A549 (cell line): ENCODE results near the gene CHP2. TPM values are rescaled to one million over a fixed set of nuclear protein-coding genes. Genes with fewer than 3 reads are reported as not detected.
A peak's percentile ranks its signal among the peaks of the same experiment; 100 is the strongest.

Source experiments
- ATAC-seq, 2 experiments: fragments of 200-7000 bp in 1 of 2; fragments of >200 bp in 1 of 2; cut with Nextera tagmentation in 1 of 2; cut with Tn5 transposase in 1 of 2; 3 replicates each; pipeline versions ENCODE4 v1.8.0 to v1.9.1; 2018 to 2020; ENCODE audit warnings: mild to moderate bottlenecking in 1 of 2, moderate library complexity in 1 of 2
- CTCF ChIA-PET: fragments of 300-600 bp; sonication (Branson Sonifier 250); formaldehyde crosslinking; extraction: SDS; loops from one replicate; lab custom pipeline; 2021; ENCODE audit warnings: antibody characterized with exemption, inconsistent platforms; lab: Yijun Ruan, JAX
- POLR2A ChIA-PET: fragments of 350-600 bp; formaldehyde crosslinking; extraction: SDS; loops from one replicate; lab custom pipeline; 2021; ENCODE audit warnings: antibody characterized with exemption, inconsistent platforms; lab: Yijun Ruan, JAX
- DNase-seq, 2 experiments: peaks; one replicate each; pipeline versions ENCODE4 v3.0.0 to v3.0.0-alpha.2; 2011 to 2016; ENCODE audit warnings: low read depth in 1 of 2, low spot score in 1 of 2
- FAIRE-seq: peaks from 2 replicates; lab custom pipeline; 2011; peaks lifted over from hg19 to GRCh38; lab: Jason Lieb, UNC
- H3K27ac ChIP-seq, 2 experiments: fragments of >200 bp; sonication (Bioruptor Twin); formaldehyde crosslinking; 3 replicates each; pipeline ENCODE4 v1.5.1; 2016 to 2017
- H3K4me1 ChIP-seq: fragments of >200 bp; sonication (Bioruptor Twin); formaldehyde crosslinking; 3 replicates; pipeline ENCODE4 v1.6.1; 2016
- H3K4me2 ChIP-seq: fragments of >200 bp; sonication (Bioruptor Twin); formaldehyde crosslinking; 3 replicates; pipeline ENCODE4 v1.6.1; 2016
- H3K4me3 ChIP-seq: fragments of >200 bp; sonication (Bioruptor Twin); formaldehyde crosslinking; 3 replicates; pipeline ENCODE4 v1.5.1; 2016
- H3K9me3 ChIP-seq: fragments of >200 bp; sonication (Bioruptor Twin); formaldehyde crosslinking; 3 replicates; pipeline ENCODE4 v1.6.1; 2016
- BHLHE40 ChIP-seq: IDR thresholded peaks from 2 replicates; pipeline ENCODE4 v1.6.1; 2012; ENCODE audit warnings: low read depth, low read length, inconsistent platforms
- CBX8 ChIP-seq: fragments of 200-600 bp; sonication (generic); IDR thresholded peaks from 2 replicates; pipeline ENCODE4 v1.6.1; 2016
- CEBPB ChIP-seq, 2 experiments: fragments of >200 bp in 1 of 2; sonication (Bioruptor Twin) in 1 of 2; formaldehyde crosslinking in 1 of 2; IDR thresholded peaks; 2 replicates each; pipeline ENCODE4 v1.6.1; 2012 to 2016
- CTCF ChIP-seq: fragments of >200 bp; sonication (Bioruptor Twin); formaldehyde crosslinking; IDR thresholded peaks from 3 replicates; pipeline ENCODE4 v1.5.1; 2016
- EP300 ChIP-seq, 2 experiments: fragments of >200 bp; sonication (Bioruptor Twin); formaldehyde crosslinking; IDR thresholded peaks; 2 replicates in 1 of 2; 3 replicates in 1 of 2; pipeline ENCODE4 v1.6.1; 2016 to 2017
- ESRRA ChIP-seq: fragments of 150-350 bp; IDR thresholded peaks from 2 replicates; pipeline ENCODE4 v1.6.1; 2014; ENCODE audit warnings: mild to moderate bottlenecking, low read length, borderline replicate concordance
- FOSB ChIP-seq: fragments of 250-450 bp; sonication (Bioruptor Pico); IDR thresholded peaks from 2 replicates; pipeline ENCODE4 v1.5.0; 2020; ENCODE audit warnings: mild to moderate bottlenecking, moderate library complexity
- FOXS1 ChIP-seq: fragments of 250-450 bp; sonication (Bioruptor Pico); IDR thresholded peaks from 2 replicates; pipeline ENCODE4 v1.5.0; 2020; ENCODE audit warnings: mild to moderate bottlenecking, moderate library complexity
- GATA3 ChIP-seq: IDR thresholded peaks from 2 replicates; pipeline ENCODE4 v1.6.1; 2012; ENCODE audit warnings: borderline replicate concordance
- HDAC2 ChIP-seq: fragments of 200-600 bp; sonication (generic); IDR thresholded peaks from 2 replicates; pipeline ENCODE4 v1.6.1; 2016
- HEYL ChIP-seq: fragments of 250-450 bp; sonication (Bioruptor Pico); IDR thresholded peaks from 2 replicates; pipeline ENCODE4 v1.8.0; 2021; ENCODE audit warnings: mild to moderate bottlenecking, moderate library complexity
- HOXB13 ChIP-seq: fragments of 250-450 bp; sonication (Bioruptor Pico); IDR thresholded peaks from 2 replicates; pipeline ENCODE4 v1.5.0; 2020; ENCODE audit warnings: low read depth, mild to moderate bottlenecking, moderate library complexity
- JUNB ChIP-seq: fragments of >200 bp; sonication (Bioruptor Twin); formaldehyde crosslinking; IDR thresholded peaks from 2 replicates; pipeline ENCODE4 v1.6.1; 2016
- KDM5A ChIP-seq: fragments of 200-600 bp; sonication (generic); IDR thresholded peaks from 2 replicates; pipeline ENCODE4 v1.6.1; 2016; ENCODE audit warnings: antibody characterized with exemption, mild to moderate bottlenecking
- MAX ChIP-seq: IDR thresholded peaks from 2 replicates; pipeline ENCODE4 v1.6.1; 2012
- NFE2L2 ChIP-seq: fragments of 150-350 bp; conservative IDR thresholded peaks from 2 replicates; pipeline ENCODE4 v1.6.1; 2014; ENCODE audit warnings: low read length
- NR3C1 ChIP-seq: fragments of >200 bp; sonication (Bioruptor Twin); formaldehyde crosslinking; IDR thresholded peaks from 3 replicates; pipeline ENCODE4 v1.6.1; 2017
- POLR2A ChIP-seq: IDR thresholded peaks from 2 replicates; pipeline ENCODE4 v1.6.1; 2012; ENCODE audit warnings: mild to moderate bottlenecking, low read length
- RAD21 ChIP-seq, 2 experiments: fragments of >200 bp in 1 of 2; sonication (Bioruptor Twin) in 1 of 2; formaldehyde crosslinking in 1 of 2; IDR thresholded peaks in 1 of 2; conservative IDR thresholded peaks in 1 of 2; 2 replicates in 1 of 2; 3 replicates in 1 of 2; pipeline ENCODE4 v1.6.1; 2012 to 2018; ENCODE audit warnings: inconsistent platforms in 1 of 2
- RARB ChIP-seq: fragments of 250-450 bp; sonication (Bioruptor Pico); IDR thresholded peaks from 2 replicates; pipeline ENCODE4 v1.8.0; 2021; ENCODE audit warnings: mild to moderate bottlenecking, moderate library complexity
- RCOR1 ChIP-seq: fragments of 150-350 bp; IDR thresholded peaks from 2 replicates; pipeline ENCODE4 v1.6.1; 2014; ENCODE audit warnings: antibody characterized with exemption, low read length, low read depth
- RFX5 ChIP-seq: fragments of 450-650 bp; IDR thresholded peaks from 2 replicates; pipeline ENCODE4 v1.7.1; 2014; ENCODE audit warnings: antibody characterized with exemption, mild to moderate bottlenecking, moderate library complexity
- RNF2 ChIP-seq: fragments of 200-600 bp; sonication (generic); IDR thresholded peaks from 2 replicates; pipeline ENCODE4 v1.6.1; 2016; ENCODE audit warnings: low read depth, mild to moderate bottlenecking, antibody characterized with exemption, moderate library complexity, borderline replicate concordance
- SMC3 ChIP-seq: fragments of >200 bp; sonication (Bioruptor Twin); formaldehyde crosslinking; IDR thresholded peaks from 3 replicates; pipeline ENCODE4 v1.6.1; 2018; ENCODE audit warnings: inconsistent platforms
- SREBF2 ChIP-seq: fragments of 450-650 bp; IDR thresholded peaks from 2 replicates; pipeline ENCODE4 v1.6.1; 2014; ENCODE audit warnings: mild to moderate bottlenecking, moderate library complexity
- TP53 ChIP-seq: fragments of 250-450 bp; sonication (Bioruptor Pico); IDR thresholded peaks from 2 replicates; pipeline ENCODE4 v1.5.0; 2021; ENCODE audit warnings: mild to moderate bottlenecking, moderate library complexity
- ZFP36 ChIP-seq: fragments of 450-650 bp; IDR thresholded peaks from 2 replicates; pipeline ENCODE4 v1.6.1; 2014; ENCODE audit warnings: borderline replicate concordance; ENCODE audit not compliant: partially characterized antibody
- ZSCAN20 ChIP-seq: fragments of 250-450 bp; sonication (Bioruptor Pico); IDR thresholded peaks from 2 replicates; pipeline ENCODE4 v1.8.0; 2022; ENCODE audit warnings: mild to moderate bottlenecking, moderate library complexity
- WGBS: methylation state at CpG from one replicate; pipeline ENCODE4 v1.1.6; 2017; ENCODE audit errors: missing lambda C conversion rate; 5-methylcytosine and 5-hydroxymethylcytosine counted together
- polyA plus RNA-seq, 4 experiments: library from polyadenylated mRNA; depleted of rRNA in 3 of 4; stranded (reverse); fragments of >200 nt; fragmentation: RNase III in 1 of 4; extraction: RNeasy Plus Mini Kit Qiagen cat#74134 plus additional on column Dnase treatment in 1 of 4; gene quantifications; 2 replicates in 3 of 4; 3 replicates in 1 of 4; pipeline ENCODE4 v1.2.3, GENCODE V29; 2011 to 2017
- TF ChIP-seq, protein P1 (sequence below): IDR thresholded peaks from 2 replicates; pipeline ENCODE4 v1.6.1; 2012

Gene CHP2
- polyA plus RNA-seq, 2 of the 4 experiments (the other 2 are of a cell fraction), result not detected

- no peak for TF ChIP-seq CBX8
Measured at GRCh38 chr16:23788685-23789084, 33.9 kb downstream of the CHP2 start (continued).

DNA sequence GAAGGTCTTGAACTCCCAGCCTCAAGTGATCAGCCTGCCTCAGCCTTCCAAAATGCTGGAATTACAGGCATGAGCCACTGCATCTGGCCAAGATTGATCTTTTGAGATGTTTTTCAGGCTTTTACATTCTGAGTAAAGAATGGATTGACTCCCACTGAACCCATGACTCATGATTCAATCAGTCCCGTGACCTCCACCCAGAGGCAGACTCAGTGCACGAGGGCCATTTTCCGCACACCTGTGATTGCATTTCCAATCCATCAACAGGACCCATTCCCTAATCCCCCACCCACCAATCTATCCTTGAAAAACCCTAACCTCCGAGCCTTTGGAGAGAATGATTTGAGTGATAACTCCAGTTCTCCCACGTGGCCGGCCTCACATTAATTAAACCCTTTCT is 40.6 kb downstream of the CHP2 start:
- ChIA-PET POLR2A (no interaction called here), CTCF (no interaction called here)
- no peak overlapping the region for H3K27ac ChIP-seq
- no peak overlapping the region for H3K4me2 ChIP-seq
- H3K4me1 ChIP-seq, result no peaks in the 10 kb centered on the region
- 67% methylated on average over 6 of the region's 6 CpGs for WGBS
- no peaks in the 10 kb centered on the region for H3K9me3 ChIP-seq
- FAIRE-seq (no peak), ATAC-seq (no peak), DNase-seq (no peak)
- no peak overlapping the region for H3K4me3 ChIP-seq
- no peak for TF ChIP-seq EP300 (IDR thresholded peaks at IDR 0.05)
- TF ChIP-seq POLR2A, result no peak
- TF ChIP-seq ZFP36, result no peak
- no peak for TF ChIP-seq JUNB
- no peak for TF ChIP-seq NR3C1
- no peak for TF ChIP-seq RNF2
- TF ChIP-seq NFE2L2, result no peak
- TF ChIP-seq, protein P1, sequence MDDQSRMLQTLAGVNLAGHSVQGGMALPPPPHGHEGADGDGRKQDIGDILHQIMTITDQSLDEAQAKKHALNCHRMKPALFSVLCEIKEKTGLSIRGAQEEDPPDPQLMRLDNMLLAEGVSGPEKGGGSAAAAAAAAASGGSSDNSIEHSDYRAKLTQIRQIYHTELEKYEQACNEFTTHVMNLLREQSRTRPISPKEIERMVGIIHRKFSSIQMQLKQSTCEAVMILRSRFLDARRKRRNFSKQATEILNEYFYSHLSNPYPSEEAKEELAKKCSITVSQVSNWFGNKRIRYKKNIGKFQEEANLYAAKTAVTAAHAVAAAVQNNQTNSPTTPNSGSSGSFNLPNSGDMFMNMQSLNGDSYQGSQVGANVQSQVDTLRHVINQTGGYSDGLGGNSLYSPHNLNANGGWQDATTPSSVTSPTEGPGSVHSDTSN, result no peak
- TF ChIP-seq CBX8, result no peak
- no peak for TF ChIP-seq TP53 (CRISPR knock-in tag)
- no peak for TF ChIP-seq HDAC2
- TF ChIP-seq FOXS1 (CRISPR knock-in tag), result no peak
- no peak for TF ChIP-seq SMC3
- no peak for TF ChIP-seq ZSCAN20
- no peak for TF ChIP-seq HOXB13 (CRISPR knock-in tag)
- no peak for TF ChIP-seq RCOR1
- TF ChIP-seq BHLHE40, result no peak
- no peak for TF ChIP-seq RFX5

- Histone ChIP-seq H3K9me3 (no peaks in the 10 kb centered on the region), H3K4me2 (no peak overlapping the region), H3K4me3 (no peak overlapping the region), H3K4me1 (no peaks in the 10 kb centered on the region), H3K27ac (no peak overlapping the region)
- ATAC-seq (no peak), DNase-seq (no peak), FAIRE-seq (no peak)
- CTCF ChIA-PET, result interaction anchor here (0.6 to 2.5 kb wide), 4 partner anchors 12 to 240 kb away, joined by 3 to 15 read pairs (median 5); no protein-coding TSS in a partner anchor
- TF ChIP-seq BHLHE40 (no peak), RARB (CRISPR knock-in tag) (no peak)
- TF ChIP-seq, all 56 proteins: peak for 0
- POLR2A ChIA-PET, result no interaction called here
- 13% methylated on average over 2 of the region's 2 CpGs for WGBS
Measured at GRCh38 chr16:23796941-23797340, 42.1 kb downstream of the CHP2 start.

- Histone ChIP-seq H3K27ac (no peak overlapping the region), H3K4me3 (no peak overlapping the region), H3K9me3 (no peaks in the 10 kb centered on the region), H3K4me2 (no peak overlapping the region), H3K4me1 (0 out of 3 replicates have a peak, but pooled peaks cover 5% of the 10 kb centered on the region)
- CTCF ChIA-PET, result interaction anchor here (0.6 to 7.2 kb wide), 29 partner anchors 8 to 703 kb away, joined by 3 to 116 read pairs (median 4); no protein-coding TSS in a partner anchor
- DNase-seq, result peak; percentile 60 to 73
- POLR2A ChIA-PET, result no interaction called here
- FAIRE-seq, result no peak
- TF ChIP-seq FOSB (CRISPR knock-in tag) (no peak), HEYL (CRISPR knock-in tag) (no peak), CTCF (peak; percentile 62), SREBF2 (no peak), CEBPB (IDR thresholded peaks at IDR 0.05) (no peak), RCOR1 (no peak), ZFP36 (no peak), MAX (no peak), KDM5A (no peak), RAD21 (conservative IDR thresholded peaks at IDR 0.05 in 1 of 2, IDR thresholded peaks at IDR 0.05 in 1 of 2) (peak; percentile 77 to 86), SMC3 (peak; percentile 85), GATA3 (no peak), ESRRA (no peak), NR3C1 (no peak), CBX8 (no peak)
- ATAC-seq, result peak; percentile 90 to 94
- 1% methylated on average over 4 of the region's 5 CpGs for WGBS
Measured at GRCh38 chr16:23801378-23801777, 46.6 kb downstream of the CHP2 start.
